Epithelial cell of esophagus (primary cell): ENCODE measurements around the gene ZFYVE9.
A peak's percentile ranks its signal among the peaks of the same experiment; 100 is the strongest.

Experiments used
- DNase-seq: peaks from one replicate; pipeline ENCODE4 v3.0.0; 2010; ENCODE audit warnings: low read depth
- H3K4me3 ChIP-seq: 2 replicates; pipeline ENCODE4 v1.5.1; 2011; ENCODE audit warnings: mild to moderate bottlenecking, low read length, control low read depth
- CTCF ChIP-seq: IDR thresholded peaks from 2 replicates; pipeline ENCODE4 v1.5.1; 2011; ENCODE audit warnings: low read depth, mild to moderate bottlenecking, low read length, control low read depth, inconsistent platforms; ENCODE audit not compliant: insufficient read depth; ENCODE audit errors: missing control alignments

ZFYVE9 gene

GRCh38 chr1:52306227-52307006, 164.5 kb downstream of the ZFYVE9 start:
- no peak overlapping the region for H3K4me3 ChIP-seq
- TF ChIP-seq CTCF, result no peak
- no peak for DNase-seq

- no peak overlapping the region for H3K4me3 ChIP-seq
- no peak for TF ChIP-seq CTCF
- no peak for DNase-seq
These were observed 179.2 kb downstream of the ZFYVE9 start for GRCh38 chr1:52321061-52321460.

- H3K4me3 ChIP-seq, result no peak overlapping the region
- DNase-seq, result peak; percentile 71
- TF ChIP-seq CTCF, result no peak
These were observed 181.8 kb downstream of the ZFYVE9 start for GRCh38 chr1:52323731-52324130.

GRCh38 chr1:52325786-52326185, 183.9 kb downstream of the ZFYVE9 start:
- no peak overlapping the region for H3K4me3 ChIP-seq
- DNase-seq, result no peak
- TF ChIP-seq CTCF, result no peak

- H3K4me3 ChIP-seq, result no peak overlapping the region
- DNase-seq, result peak; percentile 10
- TF ChIP-seq CTCF, result no peak
These were observed 186.7 kb downstream of the ZFYVE9 start for GRCh38 chr1:52328615-52329014.

GRCh38 chr1:52332411-52332810, 190.5 kb downstream of the ZFYVE9 start:
- no peak overlapping the region for H3K4me3 ChIP-seq
- DNase-seq, result peak; percentile 24
- no peak for TF ChIP-seq CTCF
